AML-193 (cell line): ENCODE results near the gene PTTG1IP.

Experiments
- DNase-seq, 2 experiments: peaks; one replicate each; lab custom pipeline; 2025; lab: John Stamatoyannopoulos, UW

PTTG1IP gene

GRCh38 chr21:44823179-44823660 lies 50.3 kb downstream of the PTTG1IP start:
- DNase-seq, result no peak

- DNase-seq, result no peak
Observed at GRCh38 chr21:44822484-44823178, 50.9 kb downstream of the PTTG1IP start.

GRCh38 chr21:44820851-44821250 lies 52.6 kb downstream of the PTTG1IP start:
- no peak for DNase-seq

GRCh38 chr21:44819283-44820243 lies 53.9 kb downstream of the PTTG1IP start:
- no peak for DNase-seq

- no peak for DNase-seq
Observed at GRCh38 chr21:44818640-44819011, 54.9 kb downstream of the PTTG1IP start.

GRCh38 chr21:44817914-44818639 lies 55.4 kb downstream of the PTTG1IP start, which contains the start of gene SUMO3:
Gene SUMO3 (minus strand): TSS chr21:44818062. CDS start chr21:44817968, 94 bp downstream.
- peak; percentile 61 to 65 for DNase-seq

- DNase-seq, result peak; percentile 66 to 69
Observed at GRCh38 chr21:44817506-44817880, 56.0 kb downstream of the PTTG1IP start.

- no peak for DNase-seq
Observed at GRCh38 chr21:44816761-44817505, 56.6 kb downstream of the PTTG1IP start.

- no peak for DNase-seq
Observed at GRCh38 chr21:44815852-44816628, 57.5 kb downstream of the PTTG1IP start.

- no peak for DNase-seq
Observed at GRCh38 chr21:44815225-44815624, 58.3 kb downstream of the PTTG1IP start.

GRCh38 chr21:44814498-44815023 lies 58.9 kb downstream of the PTTG1IP start:
- no peak for DNase-seq

- DNase-seq, result no peak
Observed at GRCh38 chr21:44813727-44814126, 59.8 kb downstream of the PTTG1IP start.

- DNase-seq, result no peak
Observed at GRCh38 chr21:44813149-44813548, 60.3 kb downstream of the PTTG1IP start.

GRCh38 chr21:44812640-44813039 lies 60.9 kb downstream of the PTTG1IP start:
- DNase-seq, result no peak

- DNase-seq, result no peak
Observed at GRCh38 chr21:44810779-44811178, 62.7 kb downstream of the PTTG1IP start.

GRCh38 chr21:44805859-44806258 lies 67.6 kb downstream of the PTTG1IP start:
- DNase-seq, result no peak

GRCh38 chr21:44805226-44805625 lies 68.3 kb downstream of the PTTG1IP start:
- no peak for DNase-seq

GRCh38 chr21:44804762-44805161 lies 68.7 kb downstream of the PTTG1IP start:
- DNase-seq, result no peak

- no peak for DNase-seq
Observed at GRCh38 chr21:44803651-44804050, 69.8 kb downstream of the PTTG1IP start.

- DNase-seq, result peak in 1 of 2 experiments; percentile 19
Observed at GRCh38 chr21:44802396-44803153, 70.9 kb downstream of the PTTG1IP start.
